Measurements from ENCODE around the gene CHD3.
A peak's percentile ranks its signal among the peaks of the same experiment; 100 is the strongest.

Gene CHD3

DNA sequence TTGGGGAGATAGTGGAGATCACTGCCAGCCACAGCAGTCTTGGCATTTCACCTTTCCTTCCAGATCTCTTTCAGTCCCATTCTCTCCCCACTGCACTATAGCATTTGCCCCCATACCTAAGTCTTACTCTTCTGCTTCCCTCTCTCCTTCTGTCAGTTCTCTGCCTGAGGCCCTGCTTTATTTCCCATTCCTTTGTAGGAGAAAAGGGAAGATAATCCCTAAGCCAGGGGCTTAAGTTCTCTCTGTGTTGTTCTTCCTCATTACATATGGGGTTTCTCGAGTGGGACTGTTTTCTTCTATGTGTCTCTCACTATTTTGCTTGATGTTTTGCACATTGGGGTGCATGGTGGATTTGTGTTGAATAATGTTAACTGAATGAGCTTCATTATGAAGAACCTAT lies 48.1 kb upstream of the CHD3 start:
- H3K36me3 ChIP-seq (ENCODE audit: control insufficient read depth in 2 of 2, insufficient read depth in 1 of 2, low read length in 2 of 2): peaks cover 0 to 8% of the 10 kb centered on the region in 2 experiments; a peak in 1 of 3 replicates
- ChIA-PET POLR2A (interaction anchor here (7.7 kb wide), 1 partner anchor 16 kb away, joined by 110 read pairs; the partner anchor contains the start of genes CYB5D1, NAA38 and TMEM88), CTCF (interaction anchor here (0.6 to 2.0 kb wide), 11 partner anchors 16 to 404 kb away, joined by 3 to 7 read pairs (median 4); partner anchors contain the start of genes NAA38 and RNF227)
- no peak overlapping the region for H3K4me3 ChIP-seq (ENCODE audit: low read depth, low read length)
- peaks cover 31% of the 10 kb centered on the region for H3K4me1 ChIP-seq (ENCODE audit: control insufficient read depth, insufficient read depth, low read length)
- no peaks in the 10 kb centered on the region for H3K9me3 ChIP-seq (ENCODE audit: control insufficient read depth, insufficient read depth, low read depth, low read length)
- 0 out of 2 replicates have a peak overlapping the region, but pooled peaks have one; percentile 5 for H3K27ac ChIP-seq (ENCODE audit: extremely low read depth, low read depth, low read length)
- TF ChIP-seq OVOL3 (tag by site-specific recombination; IDR thresholded peaks at IDR 0.05) (no peak), ZNF184 (tag by site-specific recombination; IDR thresholded peaks at IDR 0.05) (no peak), ZNF707 (tag by site-specific recombination; IDR thresholded peaks at IDR 0.05) (no peak), ZBTB17 (tag by site-specific recombination; IDR thresholded peaks at IDR 0.05) (no peak), KLF16 (tag by site-specific recombination; IDR thresholded peaks at IDR 0.05) (no peak), ZNF292 (tag by site-specific recombination; IDR thresholded peaks at IDR 0.05; ENCODE audit: borderline replicate concordance, low read depth) (no peak)
- TF ChIP-seq, protein P1, sequence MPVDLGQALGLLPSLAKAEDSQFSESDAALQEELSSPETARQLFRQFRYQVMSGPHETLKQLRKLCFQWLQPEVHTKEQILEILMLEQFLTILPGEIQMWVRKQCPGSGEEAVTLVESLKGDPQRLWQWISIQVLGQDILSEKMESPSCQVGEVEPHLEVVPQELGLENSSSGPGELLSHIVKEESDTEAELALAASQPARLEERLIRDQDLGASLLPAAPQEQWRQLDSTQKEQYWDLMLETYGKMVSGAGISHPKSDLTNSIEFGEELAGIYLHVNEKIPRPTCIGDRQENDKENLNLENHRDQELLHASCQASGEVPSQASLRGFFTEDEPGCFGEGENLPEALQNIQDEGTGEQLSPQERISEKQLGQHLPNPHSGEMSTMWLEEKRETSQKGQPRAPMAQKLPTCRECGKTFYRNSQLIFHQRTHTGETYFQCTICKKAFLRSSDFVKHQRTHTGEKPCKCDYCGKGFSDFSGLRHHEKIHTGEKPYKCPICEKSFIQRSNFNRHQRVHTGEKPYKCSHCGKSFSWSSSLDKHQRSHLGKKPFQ (tag by site-specific recombination; IDR thresholded peaks at IDR 0.05): no peak
- TF ChIP-seq, protein P2, sequence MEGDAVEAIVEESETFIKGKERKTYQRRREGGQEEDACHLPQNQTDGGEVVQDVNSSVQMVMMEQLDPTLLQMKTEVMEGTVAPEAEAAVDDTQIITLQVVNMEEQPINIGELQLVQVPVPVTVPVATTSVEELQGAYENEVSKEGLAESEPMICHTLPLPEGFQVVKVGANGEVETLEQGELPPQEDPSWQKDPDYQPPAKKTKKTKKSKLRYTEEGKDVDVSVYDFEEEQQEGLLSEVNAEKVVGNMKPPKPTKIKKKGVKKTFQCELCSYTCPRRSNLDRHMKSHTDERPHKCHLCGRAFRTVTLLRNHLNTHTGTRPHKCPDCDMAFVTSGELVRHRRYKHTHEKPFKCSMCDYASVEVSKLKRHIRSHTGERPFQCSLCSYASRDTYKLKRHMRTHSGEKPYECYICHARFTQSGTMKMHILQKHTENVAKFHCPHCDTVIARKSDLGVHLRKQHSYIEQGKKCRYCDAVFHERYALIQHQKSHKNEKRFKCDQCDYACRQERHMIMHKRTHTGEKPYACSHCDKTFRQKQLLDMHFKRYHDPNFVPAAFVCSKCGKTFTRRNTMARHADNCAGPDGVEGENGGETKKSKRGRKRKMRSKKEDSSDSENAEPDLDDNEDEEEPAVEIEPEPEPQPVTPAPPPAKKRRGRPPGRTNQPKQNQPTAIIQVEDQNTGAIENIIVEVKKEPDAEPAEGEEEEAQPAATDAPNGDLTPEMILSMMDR (tag by site-specific recombination; IDR thresholded peaks at IDR 0.05): no peak
- TF ChIP-seq, protein P3, sequence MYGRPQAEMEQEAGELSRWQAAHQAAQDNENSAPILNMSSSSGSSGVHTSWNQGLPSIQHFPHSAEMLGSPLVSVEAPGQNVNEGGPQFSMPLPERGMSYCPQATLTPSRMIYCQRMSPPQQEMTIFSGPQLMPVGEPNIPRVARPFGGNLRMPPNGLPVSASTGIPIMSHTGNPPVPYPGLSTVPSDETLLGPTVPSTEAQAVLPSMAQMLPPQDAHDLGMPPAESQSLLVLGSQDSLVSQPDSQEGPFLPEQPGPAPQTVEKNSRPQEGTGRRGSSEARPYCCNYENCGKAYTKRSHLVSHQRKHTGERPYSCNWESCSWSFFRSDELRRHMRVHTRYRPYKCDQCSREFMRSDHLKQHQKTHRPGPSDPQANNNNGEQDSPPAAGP (tag by site-specific recombination; IDR thresholded peaks at IDR 0.05): no peak
- TF ChIP-seq, protein P4, sequence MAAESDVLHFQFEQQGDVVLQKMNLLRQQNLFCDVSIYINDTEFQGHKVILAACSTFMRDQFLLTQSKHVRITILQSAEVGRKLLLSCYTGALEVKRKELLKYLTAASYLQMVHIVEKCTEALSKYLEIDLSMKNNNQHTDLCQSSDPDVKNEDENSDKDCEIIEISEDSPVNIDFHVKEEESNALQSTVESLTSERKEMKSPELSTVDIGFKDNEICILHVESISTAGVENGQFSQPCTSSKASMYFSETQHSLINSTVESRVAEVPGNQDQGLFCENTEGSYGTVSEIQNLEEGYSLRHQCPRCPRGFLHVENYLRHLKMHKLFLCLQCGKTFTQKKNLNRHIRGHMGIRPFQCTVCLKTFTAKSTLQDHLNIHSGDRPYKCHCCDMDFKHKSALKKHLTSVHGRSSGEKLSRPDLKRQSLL (tag by site-specific recombination; IDR thresholded peaks at IDR 0.05): no peak

DNA sequence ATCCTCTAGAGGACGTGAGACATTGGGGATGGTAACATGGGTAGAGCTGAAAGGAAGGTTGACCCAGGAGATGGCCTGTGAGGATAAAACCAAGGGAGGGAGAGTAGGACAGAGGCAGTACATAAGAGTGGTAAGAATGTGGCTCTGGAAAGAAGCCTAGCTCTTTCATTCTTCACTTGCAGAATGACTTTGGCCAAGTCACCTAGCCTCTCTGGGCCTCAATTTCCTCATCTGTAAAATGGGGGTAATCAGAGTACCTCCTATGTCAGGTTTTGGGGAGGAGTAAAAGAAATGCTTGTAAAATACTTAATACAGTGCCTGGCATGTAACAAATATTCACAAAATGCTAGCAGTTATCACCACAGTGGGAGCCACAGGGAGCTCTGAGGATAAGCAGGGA lies 47.7 kb upstream of the CHD3 start:
- Histone ChIP-seq H3K4me1 (ENCODE audit: control insufficient read depth, insufficient read depth, low read length) (peaks cover 31% of the 10 kb centered on the region), H3K4me3 (ENCODE audit: low read depth, low read length) (no peak overlapping the region), H3K36me3 (ENCODE audit: control insufficient read depth in 2 of 2, insufficient read depth in 1 of 2, low read length in 2 of 2) (peaks cover 3 to 11% of the 10 kb centered on the region in 2 experiments; a peak in 1 of 3 replicates), H3K27ac (ENCODE audit: extremely low read depth, low read depth, low read length) (peak overlapping the region; percentile 96; the same call in 1 of the 2 replicates), H3K9me3 (ENCODE audit: control insufficient read depth, insufficient read depth, low read depth, low read length) (no peaks in the 10 kb centered on the region)
- TF ChIP-seq HOXD13 (CRISPR knock-in tag; IDR thresholded peaks at IDR 0.05; ENCODE audit: borderline replicate concordance): 0 out of 2 replicates have a peak, but pooled peaks have one; percentile 10
- no peak for TF ChIP-seq ZNF211 (tag by site-specific recombination; IDR thresholded peaks at IDR 0.05; ENCODE audit: low read depth)
- TF ChIP-seq ZFP3 (tag by site-specific recombination; IDR thresholded peaks at IDR 0.05; ENCODE audit: low read depth): 0 out of 2 replicates have a peak, but pooled peaks have one; percentile 9
- CTCF ChIA-PET: interaction anchor here (0.6 to 2.0 kb wide), 11 partner anchors 16 to 570 kb away, joined by 3 to 7 read pairs (median 4); partner anchors contain the start of genes NAA38 and RNF227
- POLR2A ChIA-PET: interaction anchor here (0.6 to 7.7 kb wide), 2 partner anchors 16 to 268 kb away, joined by 3 to 110 read pairs; partner anchors contain the start of genes CYB5D1, NAA38 and TMEM88

DNA sequence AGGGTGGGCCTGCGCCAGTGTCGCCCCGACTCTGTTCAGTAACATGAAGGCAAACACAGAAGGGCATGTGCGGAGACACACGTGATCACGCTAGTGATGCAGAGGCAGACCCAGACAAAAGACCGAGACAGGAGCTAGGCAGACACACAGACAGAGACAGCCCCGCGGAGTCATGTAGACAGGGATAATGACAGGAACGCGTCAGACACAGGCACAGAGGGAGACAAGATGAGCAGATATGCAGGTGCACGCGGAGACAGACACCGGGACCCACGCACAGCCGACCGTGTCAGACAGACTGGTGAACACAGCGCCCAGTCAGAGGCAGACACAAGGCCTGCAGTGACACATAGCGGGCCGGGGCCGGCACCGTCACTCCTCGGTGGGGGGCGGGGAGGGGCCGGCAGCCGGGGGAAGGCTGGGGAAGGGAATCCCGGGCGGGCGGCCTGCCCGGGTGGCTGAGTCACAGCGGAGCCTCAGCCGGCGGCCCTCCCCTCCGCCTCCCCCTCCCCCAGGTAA lies 47.1 kb upstream of the CHD3 start:
- Histone ChIP-seq H3K36me3 (ENCODE audit: control insufficient read depth in 2 of 2, insufficient read depth in 1 of 2, low read length in 2 of 2) (peaks cover 3 to 17% of the 10 kb centered on the region in 2 experiments; a peak in 1 of 3 replicates), H3K4me1 (ENCODE audit: control insufficient read depth, insufficient read depth, low read length) (peaks cover 31% of the 10 kb centered on the region), H3K27ac (ENCODE audit: extremely low read depth, low read depth, low read length) (peak overlapping the region; percentile 96), H3K9me3 (ENCODE audit: control insufficient read depth, insufficient read depth, low read depth, low read length) (no peaks in the 10 kb centered on the region), H3K4me3 (ENCODE audit: low read depth, low read length) (peak overlapping the region; percentile 70)
- CTCF ChIA-PET: interaction anchor here (0.6 to 2.0 kb wide), 8 partner anchors 15 to 571 kb away, joined by 3 to 7 read pairs (median 4); partner anchors contain the start of gene NAA38
- POLR2A ChIA-PET: interaction anchor here (0.6 to 7.7 kb wide), 10 partner anchors 11 to 269 kb away, joined by 3 to 110 read pairs (median 4); partner anchors contain the start of genes CYB5D1, NAA38 and TMEM88
- TF ChIP-seq ZSCAN16 (tag by site-specific recombination; IDR thresholded peaks at IDR 0.05): no peak
- TF ChIP-seq, protein P5, sequence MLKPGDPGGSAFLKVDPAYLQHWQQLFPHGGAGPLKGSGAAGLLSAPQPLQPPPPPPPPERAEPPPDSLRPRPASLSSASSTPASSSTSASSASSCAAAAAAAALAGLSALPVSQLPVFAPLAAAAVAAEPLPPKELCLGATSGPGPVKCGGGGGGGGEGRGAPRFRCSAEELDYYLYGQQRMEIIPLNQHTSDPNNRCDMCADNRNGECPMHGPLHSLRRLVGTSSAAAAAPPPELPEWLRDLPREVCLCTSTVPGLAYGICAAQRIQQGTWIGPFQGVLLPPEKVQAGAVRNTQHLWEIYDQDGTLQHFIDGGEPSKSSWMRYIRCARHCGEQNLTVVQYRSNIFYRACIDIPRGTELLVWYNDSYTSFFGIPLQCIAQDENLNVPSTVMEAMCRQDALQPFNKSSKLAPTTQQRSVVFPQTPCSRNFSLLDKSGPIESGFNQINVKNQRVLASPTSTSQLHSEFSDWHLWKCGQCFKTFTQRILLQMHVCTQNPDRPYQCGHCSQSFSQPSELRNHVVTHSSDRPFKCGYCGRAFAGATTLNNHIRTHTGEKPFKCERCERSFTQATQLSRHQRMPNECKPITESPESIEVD (tag by site-specific recombination; IDR thresholded peaks at IDR 0.05): no peak
- no peak for TF ChIP-seq ZNF555 (tag by site-specific recombination; conservative IDR thresholded peaks at IDR 0.05)
- TF ChIP-seq ZNF792 (tag by site-specific recombination; IDR thresholded peaks at IDR 0.05): no peak
- TF ChIP-seq, protein P6, sequence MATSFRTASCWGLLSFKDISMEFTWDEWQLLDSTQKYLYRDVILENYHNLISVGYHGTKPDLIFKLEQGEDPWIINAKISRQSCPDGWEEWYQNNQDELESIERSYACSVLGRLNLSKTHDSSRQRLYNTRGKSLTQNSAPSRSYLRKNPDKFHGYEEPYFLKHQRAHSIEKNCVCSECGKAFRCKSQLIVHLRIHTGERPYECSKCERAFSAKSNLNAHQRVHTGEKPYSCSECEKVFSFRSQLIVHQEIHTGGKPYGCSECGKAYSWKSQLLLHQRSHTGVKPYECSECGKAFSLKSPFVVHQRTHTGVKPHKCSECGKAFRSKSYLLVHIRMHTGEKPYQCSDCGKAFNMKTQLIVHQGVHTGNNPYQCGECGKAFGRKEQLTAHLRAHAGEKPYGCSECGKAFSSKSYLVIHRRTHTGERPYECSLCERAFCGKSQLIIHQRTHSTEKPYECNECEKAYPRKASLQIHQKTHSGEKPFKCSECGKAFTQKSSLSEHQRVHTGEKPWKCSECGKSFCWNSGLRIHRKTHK (tag by site-specific recombination; IDR thresholded peaks at IDR 0.05): no peak
- TF ChIP-seq ZNF530 (tag by site-specific recombination; IDR thresholded peaks at IDR 0.05; ENCODE audit: low read depth): no peak
- TF ChIP-seq ZNF596 (tag by site-specific recombination; IDR thresholded peaks at IDR 0.05): no peak
